Stimulated activated CD8-positive, alpha-beta memory T cell treated with anti-CD3 and anti-CD28 coated beads, Interleukin-7, amount 100 ng/mL, for 4 hours (primary cell): Measurements from ENCODE around the gene KCNMB1.

Experiments
- DNase-seq, 2 donors: peaks; one replicate each; pipeline ENCODE4 v3.0.0-alpha.2; 2020; ENCODE audit warnings: low read depth in 2 of 2

KCNMB1 gene

GRCh38 chr5:170414786-170415185 lies 25.6 kb upstream of the KCNMB1 start:
- no peak for DNase-seq

- DNase-seq = no peak
These were observed 24.7 kb upstream of the KCNMB1 start for GRCh38 chr5:170413897-170414296.

GRCh38 chr5:170411100-170411499 lies 21.9 kb upstream of the KCNMB1 start:
- DNase-seq = no peak

- DNase-seq = no peak
These were observed 21.2 kb upstream of the KCNMB1 start for GRCh38 chr5:170410401-170410800.

GRCh38 chr5:170408877-170409660 lies 19.9 kb upstream of the KCNMB1 start:
- no peak for DNase-seq

- no peak for DNase-seq
These were observed 19.1 kb upstream of the KCNMB1 start for GRCh38 chr5:170408226-170408625.

GRCh38 chr5:170407062-170407461 lies 17.9 kb upstream of the KCNMB1 start:
- DNase-seq = no peak

GRCh38 chr5:170405817-170406216 lies 16.6 kb upstream of the KCNMB1 start:
- DNase-seq = no peak

- DNase-seq = no peak
These were observed 15.2 kb upstream of the KCNMB1 start for GRCh38 chr5:170404398-170404797.

- DNase-seq = no peak
These were observed 14.5 kb upstream of the KCNMB1 start for GRCh38 chr5:170403675-170404074.

- DNase-seq = no peak
These were observed 13.3 kb upstream of the KCNMB1 start for GRCh38 chr5:170402508-170402907.

- DNase-seq = no peak
These were observed 7.9 kb upstream of the KCNMB1 start for GRCh38 chr5:170397059-170397458.

- DNase-seq = no peak
These were observed 4.8 kb upstream of the KCNMB1 start for GRCh38 chr5:170393958-170394357.

- peak; percentile 12 to 18 for DNase-seq
These were observed 4.1 kb upstream of the KCNMB1 start for GRCh38 chr5:170393235-170393634.

- no peak for DNase-seq
These were observed 1.3 kb upstream of the KCNMB1 start for GRCh38 chr5:170390472-170390871.

GRCh38 chr5:170389550-170389892 lies 354 bp upstream of the KCNMB1 start:
- no peak for DNase-seq

- no peak for DNase-seq
These were observed 1.2 kb downstream of the KCNMB1 start for GRCh38 chr5:170387775-170388639.

- DNase-seq = no peak
These were observed 2.3 kb downstream of the KCNMB1 start for GRCh38 chr5:170386743-170387395.

- no peak for DNase-seq
These were observed 5.9 kb downstream of the KCNMB1 start for GRCh38 chr5:170383227-170383626.

- no peak for DNase-seq
These were observed 6.4 kb downstream of the KCNMB1 start for GRCh38 chr5:170382790-170383189.

- no peak for DNase-seq
These were observed 8.7 kb downstream of the KCNMB1 start for GRCh38 chr5:170380361-170380951.

GRCh38 chr5:170378740-170379139 lies 10.4 kb downstream of the KCNMB1 start:
- no peak for DNase-seq
